CD4-positive, alpha-beta T cell treated with Interleukin-4 for 4 hours (primary cell): ENCODE data around the gene RAPGEF2.

Experiments used
- DNase-seq: peaks from one replicate; pipeline ENCODE4 v3.0.0-alpha.2; 2020

RAPGEF2 gene

GRCh38 chr4:159204566-159204965, 101.7 kb downstream of the RAPGEF2 start:
- DNase-seq: no peak

GRCh38 chr4:159205466-159205865, 102.6 kb downstream of the RAPGEF2 start:
- no peak for DNase-seq

- peak; percentile 6 for DNase-seq
Observed at GRCh38 chr4:159206427-159206871, 103.6 kb downstream of the RAPGEF2 start.

- DNase-seq: no peak
Observed at GRCh38 chr4:159209249-159209648, 106.4 kb downstream of the RAPGEF2 start.

GRCh38 chr4:159210975-159211374, 108.1 kb downstream of the RAPGEF2 start:
- DNase-seq: no peak

- DNase-seq: no peak
Observed at GRCh38 chr4:159212675-159213293, 109.9 kb downstream of the RAPGEF2 start.

- DNase-seq: no peak
Observed at GRCh38 chr4:159216834-159217233, 114.0 kb downstream of the RAPGEF2 start.

GRCh38 chr4:159219862-159220261, 117.0 kb downstream of the RAPGEF2 start:
- no peak for DNase-seq

- DNase-seq: no peak
Observed at GRCh38 chr4:159220353-159220752, 117.5 kb downstream of the RAPGEF2 start.

- no peak for DNase-seq
Observed at GRCh38 chr4:159221280-159221679, 118.4 kb downstream of the RAPGEF2 start.

- DNase-seq: no peak
Observed at GRCh38 chr4:159222043-159222552, 119.2 kb downstream of the RAPGEF2 start.

GRCh38 chr4:159224408-159224807, 121.5 kb downstream of the RAPGEF2 start:
- no peak for DNase-seq

GRCh38 chr4:159227378-159227777, 124.5 kb downstream of the RAPGEF2 start:
- DNase-seq: no peak

- DNase-seq: no peak
Observed at GRCh38 chr4:159227984-159228383, 125.1 kb downstream of the RAPGEF2 start.

GRCh38 chr4:159229164-159229563, 126.3 kb downstream of the RAPGEF2 start:
- DNase-seq: no peak

- peak; percentile 8 for DNase-seq
Observed at GRCh38 chr4:159232465-159233106, 129.7 kb downstream of the RAPGEF2 start.

GRCh38 chr4:159235779-159236368, 133.0 kb downstream of the RAPGEF2 start:
- DNase-seq: no peak

- DNase-seq: no peak
Observed at GRCh38 chr4:159237975-159238374, 135.1 kb downstream of the RAPGEF2 start.

- DNase-seq: no peak
Observed at GRCh38 chr4:159238631-159239030, 135.8 kb downstream of the RAPGEF2 start.

GRCh38 chr4:159239629-159240028, 136.8 kb downstream of the RAPGEF2 start:
- DNase-seq: no peak

- no peak for DNase-seq
Observed at GRCh38 chr4:159240046-159240445, 137.2 kb downstream of the RAPGEF2 start.

- no peak for DNase-seq
Observed at GRCh38 chr4:159240687-159241086, 137.8 kb downstream of the RAPGEF2 start.

- DNase-seq: no peak
Observed at GRCh38 chr4:159242427-159242826, 139.5 kb downstream of the RAPGEF2 start.
